ENCODE data around the gene AQP5. TPM values are rescaled to one million over a fixed set of nuclear protein-coding genes. Genes with fewer than 3 reads are reported as not detected.

The AQP5 gene
- total RNA-seq, 4 donors from 2014 or later, result 7.8 TPM; not detected in 3

- H3K9me3 ChIP-seq, result no peaks in the 10 kb centered on the region
- ATAC-seq, result no peak
- 84 to 85% methylated on average over 5 to 8 of the region's 8 CpGs for WGBS, 2 donors (ENCODE audit: low coverage in 1 of 2)
- no peaks in the 10 kb centered on the region for H3K4me1 ChIP-seq
- no peak overlapping the region for H3K27ac ChIP-seq
- H3K4me3 ChIP-seq, result no peak overlapping the region
- H3K36me3 ChIP-seq, result no peaks in the 10 kb centered on the region
- no peaks in the 10 kb centered on the region for H3K27me3 ChIP-seq
- no peak for TF ChIP-seq POLR2A (IDR thresholded peaks at IDR 0.05)
- TF ChIP-seq, protein P1, sequence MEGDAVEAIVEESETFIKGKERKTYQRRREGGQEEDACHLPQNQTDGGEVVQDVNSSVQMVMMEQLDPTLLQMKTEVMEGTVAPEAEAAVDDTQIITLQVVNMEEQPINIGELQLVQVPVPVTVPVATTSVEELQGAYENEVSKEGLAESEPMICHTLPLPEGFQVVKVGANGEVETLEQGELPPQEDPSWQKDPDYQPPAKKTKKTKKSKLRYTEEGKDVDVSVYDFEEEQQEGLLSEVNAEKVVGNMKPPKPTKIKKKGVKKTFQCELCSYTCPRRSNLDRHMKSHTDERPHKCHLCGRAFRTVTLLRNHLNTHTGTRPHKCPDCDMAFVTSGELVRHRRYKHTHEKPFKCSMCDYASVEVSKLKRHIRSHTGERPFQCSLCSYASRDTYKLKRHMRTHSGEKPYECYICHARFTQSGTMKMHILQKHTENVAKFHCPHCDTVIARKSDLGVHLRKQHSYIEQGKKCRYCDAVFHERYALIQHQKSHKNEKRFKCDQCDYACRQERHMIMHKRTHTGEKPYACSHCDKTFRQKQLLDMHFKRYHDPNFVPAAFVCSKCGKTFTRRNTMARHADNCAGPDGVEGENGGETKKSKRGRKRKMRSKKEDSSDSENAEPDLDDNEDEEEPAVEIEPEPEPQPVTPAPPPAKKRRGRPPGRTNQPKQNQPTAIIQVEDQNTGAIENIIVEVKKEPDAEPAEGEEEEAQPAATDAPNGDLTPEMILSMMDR (IDR thresholded peaks at IDR 0.05), result no peak
- no peak for TF ChIP-seq EP300 (IDR thresholded peaks at IDR 0.05)
- no peak for TF ChIP-seq POLR2AphosphoS5 (IDR thresholded peaks at IDR 0.05)
Measured at GRCh38 chr12:49932533-49933130, 29.0 kb upstream of the AQP5 start.

DNA sequence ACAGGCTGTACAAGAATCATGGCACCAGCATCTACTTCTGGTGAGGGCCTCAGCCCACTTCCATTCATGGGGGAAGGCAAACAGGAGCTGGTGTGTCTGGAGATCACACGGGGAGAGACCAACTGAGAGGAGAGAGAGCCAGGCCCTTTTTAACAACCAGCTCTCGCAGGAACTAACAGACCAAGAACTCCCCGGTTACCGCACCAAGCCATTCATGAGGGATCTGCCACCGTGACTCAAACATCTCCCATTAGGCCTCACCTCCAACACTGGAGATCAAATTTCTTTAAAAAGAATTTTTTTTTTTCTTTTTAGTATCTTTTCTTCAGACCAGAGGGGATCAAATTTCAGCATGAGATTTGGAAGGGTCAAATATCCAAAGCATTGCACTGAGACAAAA lies 27.9 kb upstream of the AQP5 start:
- TF ChIP-seq, protein P1 (IDR thresholded peaks at IDR 0.05), result no peak
- TF ChIP-seq EP300 (IDR thresholded peaks at IDR 0.05), result no peak
- Histone ChIP-seq H3K9me3 (no peaks in the 10 kb centered on the region), H3K4me1 (no peaks in the 10 kb centered on the region), H3K36me3 (no peaks in the 10 kb centered on the region), H3K4me3 (no peak overlapping the region), H3K27me3 (no peaks in the 10 kb centered on the region), H3K27ac (no peak overlapping the region)
- 40 to 53% methylated on average over 1 to 5 of the region's 5 CpGs for WGBS, 2 donors (ENCODE audit: low coverage in 1 of 2)
- ATAC-seq, result no peak

- no peak for ATAC-seq
- Histone ChIP-seq H3K4me3 (no peak overlapping the region), H3K4me1 (no peaks in the 10 kb centered on the region), H3K36me3 (no peaks in the 10 kb centered on the region), H3K9me3 (no peaks in the 10 kb centered on the region), H3K27me3 (no peaks in the 10 kb centered on the region), H3K27ac (no peak overlapping the region)
- 67 to 85% methylated on average over 1 to 3 of the region's 3 CpGs for whole genome bisulfite sequencing, 2 donors (ENCODE audit: low coverage in 1 of 2)
- no peak for TF ChIP-seq POLR2AphosphoS5 (IDR thresholded peaks at IDR 0.05)
- TF ChIP-seq, protein P1 (IDR thresholded peaks at IDR 0.05), result no peak
- TF ChIP-seq POLR2A (IDR thresholded peaks at IDR 0.05), result no peak
- no peak for TF ChIP-seq EP300 (IDR thresholded peaks at IDR 0.05)
Measured at GRCh38 chr12:49934505-49934904, 27.2 kb upstream of the AQP5 start.

DNA sequence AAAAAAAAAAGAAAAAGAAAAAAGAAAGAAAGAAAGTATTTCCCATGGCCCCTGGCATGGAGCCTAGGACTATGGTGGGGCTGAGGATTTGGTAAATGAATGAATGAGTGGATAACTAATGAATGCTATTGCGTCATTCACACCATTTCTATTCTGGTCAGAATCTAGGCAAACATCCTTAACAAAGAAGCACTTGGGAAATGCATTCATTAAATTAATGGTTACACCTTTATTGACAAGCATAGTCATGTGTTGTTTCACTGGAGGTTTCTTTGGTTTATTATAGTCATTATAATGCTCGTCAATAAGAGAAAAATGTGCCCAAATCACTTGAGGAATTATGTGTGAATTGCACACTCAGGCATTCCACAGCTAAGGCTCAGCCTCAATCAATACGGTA lies 24.7 kb upstream of the AQP5 start:
- H3K27ac ChIP-seq, result no peak overlapping the region
- 87 to 90% methylated on average over 3 of the region's 3 CpGs for WGBS, 2 donors (ENCODE audit: low coverage in 1 of 2)
- H3K4me3 ChIP-seq, result no peak overlapping the region
- TF ChIP-seq EP300 (IDR thresholded peaks at IDR 0.05) (no peak), POLR2A (IDR thresholded peaks at IDR 0.05) (no peak), POLR2AphosphoS5 (IDR thresholded peaks at IDR 0.05) (no peak)
- TF ChIP-seq, protein P1 (IDR thresholded peaks at IDR 0.05), result no peak
- no peaks in the 10 kb centered on the region for H3K4me1 ChIP-seq
- no peaks in the 10 kb centered on the region for H3K36me3 ChIP-seq
- no peak for ATAC-seq
- no peaks in the 10 kb centered on the region for H3K9me3 ChIP-seq
- no peaks in the 10 kb centered on the region for H3K27me3 ChIP-seq

GRCh38 chr12:49937639-49938300 lies 23.9 kb upstream of the AQP5 start:
- WGBS, 2 donors (ENCODE audit: low coverage in 1 of 2), result 75 to 81% methylated on average over 1 to 7 of the region's 8 CpGs
- Histone ChIP-seq H3K4me1 (no peaks in the 10 kb centered on the region), H3K4me3 (no peak overlapping the region), H3K27ac (no peak overlapping the region), H3K9me3 (no peaks in the 10 kb centered on the region), H3K27me3 (no peaks in the 10 kb centered on the region), H3K36me3 (no peaks in the 10 kb centered on the region)
- ATAC-seq, result no peak
- TF ChIP-seq EP300 (IDR thresholded peaks at IDR 0.05), result no peak
- TF ChIP-seq, protein P1 (IDR thresholded peaks at IDR 0.05), result no peak
- TF ChIP-seq POLR2AphosphoS5 (IDR thresholded peaks at IDR 0.05), result no peak

Data from gastroesophageal sphincter (tissue), 4 donors.